K562 (cell line): ENCODE measurements around the gene SLC35E2B.

ENCODE experiments used
- EZH2 ChIP-seq: IDR thresholded peaks from 2 replicates; pipeline ENCODE4 v1.6.1; 2012; ENCODE audit warnings: low read depth, mild to moderate bottlenecking, inconsistent platforms, low read length, borderline replicate concordance
- TGIF2 ChIP-seq: sonication (generic); formaldehyde crosslinking; IDR thresholded peaks from 2 replicates; pipeline ENCODE4 v1.8.1; 2022; ENCODE audit warnings: mild to moderate bottlenecking, missing genetic modification reagents, moderate library complexity
- ZNF24 ChIP-seq: fragments of 450-650 bp; IDR thresholded peaks from 2 replicates; pipeline ENCODE4 v1.6.1; 2016
- TF ChIP-seq, protein P1 (sequence below), 3 experiments: IDR thresholded peaks in 2 of 3; conservative IDR thresholded peaks in 1 of 3; 2 replicates each; pipeline ENCODE4 v1.5.1; 2011 to 2012; ENCODE audit warnings: low read length in 3 of 3, mild to moderate bottlenecking in 3 of 3, control low read depth in 2 of 3, improper control_type of control experiment in 1 of 3, inconsistent platforms in 1 of 3, low read depth in 1 of 3, mixed read lengths in 1 of 3, moderate library complexity in 1 of 3; ENCODE audit not compliant: insufficient read depth in 2 of 3

DNA sequence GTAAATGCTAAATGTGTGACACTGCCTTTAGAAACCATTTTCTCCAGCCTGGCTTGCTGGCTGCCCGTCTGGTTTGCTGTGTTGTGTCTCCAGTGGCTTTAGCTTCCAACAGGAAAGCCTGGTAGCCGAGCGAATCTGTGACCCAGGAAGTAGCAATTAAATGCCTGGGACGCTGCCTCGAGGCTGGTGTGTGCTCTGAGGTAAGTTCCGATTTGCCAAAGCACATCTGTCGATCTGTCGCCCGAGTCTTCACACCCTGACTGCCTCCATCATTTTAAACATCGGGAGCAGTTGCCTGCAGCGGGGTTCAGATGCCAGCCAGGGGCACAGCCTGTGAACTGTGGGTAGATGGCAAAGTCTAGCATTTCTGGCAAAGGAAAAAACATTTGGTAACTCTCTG lies 75.1 kb downstream of the SLC35E2B start:
- TF ChIP-seq, protein P1, sequence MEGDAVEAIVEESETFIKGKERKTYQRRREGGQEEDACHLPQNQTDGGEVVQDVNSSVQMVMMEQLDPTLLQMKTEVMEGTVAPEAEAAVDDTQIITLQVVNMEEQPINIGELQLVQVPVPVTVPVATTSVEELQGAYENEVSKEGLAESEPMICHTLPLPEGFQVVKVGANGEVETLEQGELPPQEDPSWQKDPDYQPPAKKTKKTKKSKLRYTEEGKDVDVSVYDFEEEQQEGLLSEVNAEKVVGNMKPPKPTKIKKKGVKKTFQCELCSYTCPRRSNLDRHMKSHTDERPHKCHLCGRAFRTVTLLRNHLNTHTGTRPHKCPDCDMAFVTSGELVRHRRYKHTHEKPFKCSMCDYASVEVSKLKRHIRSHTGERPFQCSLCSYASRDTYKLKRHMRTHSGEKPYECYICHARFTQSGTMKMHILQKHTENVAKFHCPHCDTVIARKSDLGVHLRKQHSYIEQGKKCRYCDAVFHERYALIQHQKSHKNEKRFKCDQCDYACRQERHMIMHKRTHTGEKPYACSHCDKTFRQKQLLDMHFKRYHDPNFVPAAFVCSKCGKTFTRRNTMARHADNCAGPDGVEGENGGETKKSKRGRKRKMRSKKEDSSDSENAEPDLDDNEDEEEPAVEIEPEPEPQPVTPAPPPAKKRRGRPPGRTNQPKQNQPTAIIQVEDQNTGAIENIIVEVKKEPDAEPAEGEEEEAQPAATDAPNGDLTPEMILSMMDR (IDR thresholded peaks at IDR 0.05 in 2 of 3, conservative IDR thresholded peaks at IDR 0.05 in 1 of 3; ENCODE audit: insufficient read depth in 2 of 3, low read depth in 1 of 3, low read length in 3 of 3), result no peak
- TF ChIP-seq ZNF24, result no peak
- TF ChIP-seq EZH2, result no peak
- no peak for TF ChIP-seq TGIF2 (CRISPR knock-in tag)
